Epithelial cell of esophagus (primary cell): ENCODE results near the gene MACROD1.
A peak's percentile ranks its signal among the peaks of the same experiment; 100 is the strongest.

Experiments
- DNase-seq: peaks from one replicate; pipeline ENCODE4 v3.0.0; 2010; ENCODE audit warnings: low read depth
- H3K4me3 ChIP-seq: 2 replicates; pipeline ENCODE4 v1.5.1; 2011; ENCODE audit warnings: mild to moderate bottlenecking, low read length, control low read depth
- CTCF ChIP-seq: IDR thresholded peaks from 2 replicates; pipeline ENCODE4 v1.5.1; 2011; ENCODE audit warnings: low read depth, mild to moderate bottlenecking, low read length, control low read depth, inconsistent platforms; ENCODE audit not compliant: insufficient read depth; ENCODE audit errors: missing control alignments

Gene MACROD1

DNA sequence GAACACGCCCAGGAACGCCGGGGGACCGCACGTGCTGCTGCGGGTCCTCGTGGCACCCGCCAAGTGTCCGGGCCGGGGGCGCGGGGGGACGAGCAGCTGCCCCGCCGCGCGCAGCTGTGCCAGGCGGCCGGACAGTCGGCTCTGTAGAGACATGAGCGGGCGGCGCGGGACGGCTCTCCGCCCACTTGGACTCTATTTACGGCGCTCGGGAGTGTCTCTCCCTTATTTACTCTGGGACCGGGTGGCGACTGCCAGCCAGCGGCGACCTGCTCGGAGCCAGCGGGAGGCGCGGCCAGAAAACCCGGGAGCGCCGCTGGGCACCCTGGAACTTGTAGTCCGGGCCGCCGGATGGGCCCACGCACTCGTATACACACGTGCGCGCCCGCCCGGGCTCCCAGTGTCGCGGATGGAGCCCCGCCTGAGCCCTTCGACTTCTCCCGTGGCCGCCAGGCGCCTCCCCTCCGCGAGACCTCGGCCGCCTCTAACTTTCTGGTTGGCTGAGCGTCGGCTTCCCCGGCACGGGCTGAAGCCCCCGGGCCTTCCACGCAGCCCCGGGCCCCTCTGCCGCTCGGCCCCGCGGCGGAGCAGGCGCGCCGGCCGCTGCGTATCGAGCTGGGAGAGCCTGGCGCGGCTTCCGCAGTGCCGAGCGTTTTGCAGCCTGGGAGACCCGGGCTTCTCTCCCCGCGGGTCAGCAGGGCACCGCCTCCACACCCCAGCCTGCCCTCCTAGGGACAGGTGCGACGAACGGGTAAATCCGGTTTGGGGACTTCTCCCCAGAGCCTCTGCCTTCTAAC lies at the start of gene MACROD1:
MACROD1 (minus strand) TSS at position 272 of the 794 bp plus-strand sequence; CDS start at position 153, 119 bp downstream.
- DNase-seq: peak; percentile 93
- peak within 1 kb of the TSS; percentile 56 for H3K4me3 ChIP-seq
- TF ChIP-seq CTCF: no peak

- no peak overlapping the region for H3K4me3 ChIP-seq
- no peak for TF ChIP-seq CTCF
- no peak for DNase-seq
These were observed 45.4 kb upstream of the MACROD1 start for GRCh38 chr11:64211181-64211872.

DNA sequence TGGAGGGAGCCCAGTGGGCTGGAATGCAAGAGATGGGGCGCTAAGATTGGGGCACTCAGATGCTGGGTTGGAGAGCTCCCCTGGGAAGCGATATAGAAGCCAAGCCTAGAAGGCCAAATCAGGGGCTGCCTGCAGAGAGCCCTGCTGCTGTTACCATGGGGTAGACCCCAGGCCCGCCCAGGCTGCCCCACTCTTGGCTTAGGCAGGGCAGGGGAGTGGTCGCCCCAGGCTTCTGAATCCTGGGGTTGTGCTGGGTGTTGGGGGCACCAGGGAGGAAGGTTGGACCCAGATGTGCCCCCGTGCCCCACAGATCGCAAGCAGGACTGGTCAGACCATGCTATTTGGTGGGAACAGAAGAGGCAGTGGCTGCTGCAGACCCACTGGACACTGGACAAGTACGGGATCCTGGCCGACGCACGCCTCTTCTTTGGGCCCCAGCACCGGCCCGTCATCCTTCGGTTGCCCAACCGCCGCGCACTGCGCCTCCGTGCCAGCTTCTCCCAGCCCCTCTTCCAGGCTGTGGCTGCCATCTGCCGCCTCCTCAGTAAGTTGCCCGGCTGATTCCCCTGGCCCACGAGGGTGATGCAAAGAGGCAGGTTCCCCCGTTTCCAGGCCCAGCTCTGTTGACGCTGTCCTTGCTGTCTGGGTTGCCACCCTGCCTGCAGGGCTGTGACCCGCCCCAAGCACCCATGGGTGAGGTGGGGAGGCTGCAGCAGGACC lies 44.5 kb upstream of the MACROD1 start:
- H3K4me3 ChIP-seq: no peak overlapping the region
- DNase-seq: no peak
- no peak for TF ChIP-seq CTCF

DNA sequence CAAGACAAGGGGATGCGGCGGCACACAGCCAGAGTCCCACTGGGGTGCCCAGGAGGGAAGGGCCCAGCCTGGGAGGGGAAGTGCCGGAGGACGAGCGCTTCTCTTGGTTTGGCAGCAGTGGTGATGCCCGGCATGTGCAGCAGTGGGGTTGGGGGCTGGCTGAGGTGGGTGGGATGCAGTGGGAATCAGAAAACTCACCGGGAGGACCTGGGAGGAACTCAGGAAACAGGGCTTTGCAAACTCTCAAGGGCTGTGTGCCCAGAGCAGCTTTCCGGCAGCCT lies 43.6 kb upstream of the MACROD1 start:
- no peak overlapping the region for H3K4me3 ChIP-seq
- DNase-seq: no peak
- TF ChIP-seq CTCF: no peak

DNA sequence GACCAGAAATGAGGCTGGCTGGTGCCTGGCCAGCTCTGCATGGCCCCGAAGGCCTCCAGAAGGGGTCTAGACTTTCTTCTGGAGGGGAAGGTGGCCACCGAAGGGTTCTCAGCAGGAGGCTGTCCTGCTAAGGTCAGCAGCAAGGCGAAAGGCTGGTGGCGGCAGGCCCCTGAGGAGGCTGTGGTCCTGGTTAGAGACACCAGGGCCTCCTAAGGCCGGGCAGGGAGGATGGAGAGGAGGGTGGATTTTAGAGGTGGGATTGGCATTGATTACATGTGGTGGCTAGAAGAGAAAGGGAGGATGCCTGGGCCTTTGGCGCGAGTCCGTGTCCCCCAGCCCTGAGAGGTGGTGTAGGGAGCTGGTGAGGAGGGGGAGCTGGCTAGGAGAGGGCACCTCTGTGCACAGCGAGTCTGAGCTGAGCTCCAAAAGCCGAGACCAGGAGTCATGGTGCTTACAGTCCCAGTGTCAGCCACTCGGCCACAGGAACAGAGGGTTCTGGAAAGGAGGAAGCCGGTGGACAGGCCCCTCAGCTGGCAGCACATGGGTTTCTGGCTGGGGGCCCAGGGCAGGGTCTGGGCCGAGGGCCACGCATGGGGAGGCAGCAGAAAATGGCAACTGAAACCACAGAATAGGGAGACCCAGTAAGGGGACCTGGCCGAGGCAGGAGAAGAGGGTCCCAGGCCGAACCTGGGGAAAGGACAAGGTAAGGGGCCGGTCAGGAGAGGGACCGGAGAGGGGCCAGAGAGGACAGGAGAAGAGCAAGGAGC lies 43.1 kb upstream of the MACROD1 start:
- no peak for DNase-seq
- TF ChIP-seq CTCF: no peak
- no peak overlapping the region for H3K4me3 ChIP-seq

GRCh38 chr11:64208086-64208795 lies 42.3 kb upstream of the MACROD1 start:
- H3K4me3 ChIP-seq: no peak overlapping the region

More at GRCh38 chr11:64208086-64208795, 42.3 kb upstream of the MACROD1 start:
- DNase-seq: no peak
- no peak for TF ChIP-seq CTCF
